ENCODE data around the gene CCBE1.

CCBE1 gene

GRCh38 chr18:59577386-59577655 is 119.9 kb downstream of the CCBE1 start:
- Histone ChIP-seq H3K27me3 (ENCODE audit: insufficient read depth, poor library complexity, severe bottlenecking) (peaks cover 2% of the 10 kb centered on the region), H3K4me3 (replicated peaks; ENCODE audit: insufficient read depth, low read length) (no peak overlapping the region), H3K27ac (replicated peaks) (no peak overlapping the region)
- DNase-seq (ENCODE audit: low read depth in 1 of 2, low spot score in 1 of 2): no peak
- TF ChIP-seq SPI1 (IDR thresholded peaks at IDR 0.05; ENCODE audit: borderline replicate concordance, low read depth) (no peak), POLR2AphosphoS5 (IDR thresholded peaks at IDR 0.05; ENCODE audit: low read depth) (no peak), GABPA (IDR thresholded peaks at IDR 0.05; ENCODE audit: low read depth) (no peak)
- TF ChIP-seq, protein P1, sequence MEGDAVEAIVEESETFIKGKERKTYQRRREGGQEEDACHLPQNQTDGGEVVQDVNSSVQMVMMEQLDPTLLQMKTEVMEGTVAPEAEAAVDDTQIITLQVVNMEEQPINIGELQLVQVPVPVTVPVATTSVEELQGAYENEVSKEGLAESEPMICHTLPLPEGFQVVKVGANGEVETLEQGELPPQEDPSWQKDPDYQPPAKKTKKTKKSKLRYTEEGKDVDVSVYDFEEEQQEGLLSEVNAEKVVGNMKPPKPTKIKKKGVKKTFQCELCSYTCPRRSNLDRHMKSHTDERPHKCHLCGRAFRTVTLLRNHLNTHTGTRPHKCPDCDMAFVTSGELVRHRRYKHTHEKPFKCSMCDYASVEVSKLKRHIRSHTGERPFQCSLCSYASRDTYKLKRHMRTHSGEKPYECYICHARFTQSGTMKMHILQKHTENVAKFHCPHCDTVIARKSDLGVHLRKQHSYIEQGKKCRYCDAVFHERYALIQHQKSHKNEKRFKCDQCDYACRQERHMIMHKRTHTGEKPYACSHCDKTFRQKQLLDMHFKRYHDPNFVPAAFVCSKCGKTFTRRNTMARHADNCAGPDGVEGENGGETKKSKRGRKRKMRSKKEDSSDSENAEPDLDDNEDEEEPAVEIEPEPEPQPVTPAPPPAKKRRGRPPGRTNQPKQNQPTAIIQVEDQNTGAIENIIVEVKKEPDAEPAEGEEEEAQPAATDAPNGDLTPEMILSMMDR (IDR thresholded peaks at IDR 0.05; ENCODE audit: insufficient read depth, low read length): no peak
- TF ChIP-seq, protein P2, sequence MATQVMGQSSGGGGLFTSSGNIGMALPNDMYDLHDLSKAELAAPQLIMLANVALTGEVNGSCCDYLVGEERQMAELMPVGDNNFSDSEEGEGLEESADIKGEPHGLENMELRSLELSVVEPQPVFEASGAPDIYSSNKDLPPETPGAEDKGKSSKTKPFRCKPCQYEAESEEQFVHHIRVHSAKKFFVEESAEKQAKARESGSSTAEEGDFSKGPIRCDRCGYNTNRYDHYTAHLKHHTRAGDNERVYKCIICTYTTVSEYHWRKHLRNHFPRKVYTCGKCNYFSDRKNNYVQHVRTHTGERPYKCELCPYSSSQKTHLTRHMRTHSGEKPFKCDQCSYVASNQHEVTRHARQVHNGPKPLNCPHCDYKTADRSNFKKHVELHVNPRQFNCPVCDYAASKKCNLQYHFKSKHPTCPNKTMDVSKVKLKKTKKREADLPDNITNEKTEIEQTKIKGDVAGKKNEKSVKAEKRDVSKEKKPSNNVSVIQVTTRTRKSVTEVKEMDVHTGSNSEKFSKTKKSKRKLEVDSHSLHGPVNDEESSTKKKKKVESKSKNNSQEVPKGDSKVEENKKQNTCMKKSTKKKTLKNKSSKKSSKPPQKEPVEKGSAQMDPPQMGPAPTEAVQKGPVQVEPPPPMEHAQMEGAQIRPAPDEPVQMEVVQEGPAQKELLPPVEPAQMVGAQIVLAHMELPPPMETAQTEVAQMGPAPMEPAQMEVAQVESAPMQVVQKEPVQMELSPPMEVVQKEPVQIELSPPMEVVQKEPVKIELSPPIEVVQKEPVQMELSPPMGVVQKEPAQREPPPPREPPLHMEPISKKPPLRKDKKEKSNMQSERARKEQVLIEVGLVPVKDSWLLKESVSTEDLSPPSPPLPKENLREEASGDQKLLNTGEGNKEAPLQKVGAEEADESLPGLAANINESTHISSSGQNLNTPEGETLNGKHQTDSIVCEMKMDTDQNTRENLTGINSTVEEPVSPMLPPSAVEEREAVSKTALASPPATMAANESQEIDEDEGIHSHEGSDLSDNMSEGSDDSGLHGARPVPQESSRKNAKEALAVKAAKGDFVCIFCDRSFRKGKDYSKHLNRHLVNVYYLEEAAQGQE (IDR thresholded peaks at IDR 0.05; ENCODE audit: insufficient replicate concordance, low read depth): no peak

DNA sequence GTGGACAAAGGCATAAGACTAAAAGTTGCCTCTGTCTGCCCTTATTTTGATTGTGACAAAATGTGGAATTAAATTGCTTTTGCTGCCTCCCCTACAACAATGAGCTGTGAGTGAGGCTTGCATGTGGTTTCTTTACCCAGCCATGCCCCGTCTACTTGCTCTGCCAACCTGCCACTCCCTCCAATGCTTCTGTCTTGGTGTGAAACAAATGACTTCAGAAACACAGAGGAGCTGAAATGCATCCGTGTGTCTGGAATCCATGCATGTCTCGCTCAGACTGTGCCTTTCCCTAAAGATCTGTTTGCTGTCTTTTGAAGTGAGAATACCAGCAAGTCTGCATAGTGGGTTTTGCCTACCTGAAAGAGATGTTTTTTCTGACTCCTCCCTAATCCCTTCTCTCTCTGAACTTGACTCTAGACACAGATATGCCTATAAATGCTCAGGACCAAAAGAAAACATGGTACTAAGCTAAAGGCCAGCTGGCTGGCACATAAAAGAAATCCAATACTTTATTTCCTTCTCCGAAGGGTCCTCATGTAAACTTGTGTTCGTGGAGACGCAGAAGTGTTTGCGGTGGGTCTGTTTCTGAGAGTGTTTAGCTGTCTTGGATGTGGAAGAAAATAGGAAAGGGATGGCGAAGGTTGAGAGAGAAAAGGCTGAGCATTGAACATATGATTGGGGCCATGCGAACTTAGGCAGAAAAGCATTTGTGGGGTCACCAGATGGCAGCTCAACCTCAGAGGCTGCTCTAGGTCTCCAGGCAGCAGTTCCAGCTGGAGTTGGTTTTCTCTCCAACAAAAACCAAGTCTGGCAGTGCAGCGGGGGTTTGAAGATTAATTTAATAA is 120.5 kb downstream of the CCBE1 start:
- H3K4me3 ChIP-seq (replicated peaks; ENCODE audit: insufficient read depth, low read length): no peak overlapping the region
- peaks cover 2% of the 10 kb centered on the region for H3K27me3 ChIP-seq (ENCODE audit: insufficient read depth, poor library complexity, severe bottlenecking)
- H3K27ac ChIP-seq (replicated peaks): no peak overlapping the region
- no peak for DNase-seq (ENCODE audit: low read depth in 1 of 2, low spot score in 1 of 2)
- TF ChIP-seq, protein P1 (IDR thresholded peaks at IDR 0.05; ENCODE audit: insufficient read depth, low read length): no peak
- TF ChIP-seq, protein P2 (IDR thresholded peaks at IDR 0.05; ENCODE audit: insufficient replicate concordance, low read depth): no peak
- TF ChIP-seq GABPA (IDR thresholded peaks at IDR 0.05; ENCODE audit: low read depth): no peak
- no peak for TF ChIP-seq POLR2AphosphoS5 (IDR thresholded peaks at IDR 0.05; ENCODE audit: low read depth)
- no peak for TF ChIP-seq SPI1 (IDR thresholded peaks at IDR 0.05; ENCODE audit: borderline replicate concordance, low read depth)

- TF ChIP-seq, protein P2 (IDR thresholded peaks at IDR 0.05; ENCODE audit: insufficient replicate concordance, low read depth): no peak
- TF ChIP-seq SPI1 (IDR thresholded peaks at IDR 0.05; ENCODE audit: borderline replicate concordance, low read depth): no peak
- no peak for TF ChIP-seq POLR2AphosphoS5 (IDR thresholded peaks at IDR 0.05; ENCODE audit: low read depth)
- TF ChIP-seq, protein P1 (IDR thresholded peaks at IDR 0.05; ENCODE audit: insufficient read depth, low read length): no peak
- TF ChIP-seq GABPA (IDR thresholded peaks at IDR 0.05; ENCODE audit: low read depth): no peak
- no peak overlapping the region for H3K27ac ChIP-seq (replicated peaks)
- DNase-seq (ENCODE audit: low read depth in 1 of 2, low spot score in 1 of 2): no peak
- H3K4me3 ChIP-seq (replicated peaks; ENCODE audit: insufficient read depth, low read length): no peak overlapping the region
- H3K27me3 ChIP-seq (ENCODE audit: insufficient read depth, poor library complexity, severe bottlenecking): peaks cover 2% of the 10 kb centered on the region
Measured at GRCh38 chr18:59575995-59576394, 121.2 kb downstream of the CCBE1 start.

All from HL-60 (cell line).